Neural progenitor cell (in vitro differentiated cells): ENCODE measurements around the gene KNG1. TPM values are rescaled to one million over a fixed set of nuclear protein-coding genes. Genes with fewer than 3 reads are reported as not detected.

Experiments
- DNase-seq: peaks from one replicate; pipeline ENCODE4 v3.0.0-alpha.2; 2016; ENCODE audit warnings: low spot score
- H2AFZ ChIP-seq: fragments of 200-600 bp; sonication (generic); replicated peaks from 2 replicates; pipeline ENCODE4 v1.6.1; 2016; ENCODE audit warnings: antibody characterized with exemption
- H3F3A ChIP-seq: fragments of 200-600 bp; sonication (generic); 2 replicates; pipeline ENCODE4 v1.6.1; 2016; ENCODE audit warnings: antibody characterized with exemption, low read depth
- H3K27ac ChIP-seq: fragments of 200-600 bp; sonication (generic); 2 replicates; pipeline ENCODE4 v1.5.1; 2016; ENCODE audit warnings: mild to moderate bottlenecking
- H3K27me3 ChIP-seq: fragments of 200-600 bp; sonication (generic); 2 replicates; pipeline ENCODE4 v1.6.1; 2016; ENCODE audit warnings: mild to moderate bottlenecking, moderate library complexity
- H3K36me3 ChIP-seq: fragments of 200-600 bp; sonication (generic); 2 replicates; pipeline ENCODE4 v1.5.1; 2016
- H3K4me1 ChIP-seq: fragments of 200-600 bp; sonication (generic); 2 replicates; pipeline ENCODE4 v1.6.1; 2016; ENCODE audit warnings: mixed run types
- H3K4me2 ChIP-seq: fragments of 200-600 bp; sonication (generic); 2 replicates; pipeline ENCODE4 v1.6.1; 2016
- H3K4me3 ChIP-seq: fragments of 200-600 bp; sonication (generic); 2 replicates; pipeline ENCODE4 v1.5.1; 2016
- H3K79me2 ChIP-seq: fragments of 200-600 bp; sonication (generic); 2 replicates; pipeline ENCODE4 v1.6.1; 2016; ENCODE audit warnings: low read depth
- H3K9ac ChIP-seq: fragments of 200-600 bp; sonication (generic); 2 replicates; pipeline ENCODE4 v1.6.1; 2016
- H3K9me3 ChIP-seq: fragments of 200-600 bp; sonication (generic); 2 replicates; pipeline ENCODE4 v1.5.1; 2016; ENCODE audit warnings: low read depth
- H4K20me1 ChIP-seq: fragments of 200-600 bp; sonication (generic); 2 replicates; pipeline ENCODE4 v1.6.1; 2016; ENCODE audit warnings: low read depth
- H3K27ac Mint-ChIP-seq: 3 replicates; pipeline ENCODE4 v1.8.0; 2021; ENCODE audit warnings: mixed read lengths
- H3K27me3 Mint-ChIP-seq: 2 replicates; pipeline ENCODE4 v1.8.0; 2022; ENCODE audit warnings: low read depth, mild to moderate bottlenecking, inconsistent platforms, moderate library complexity, mixed read lengths; ENCODE audit not compliant: insufficient read depth
- H3K36me3 Mint-ChIP-seq: 3 replicates; pipeline ENCODE4 v1.8.0; 2021; ENCODE audit warnings: mixed read lengths
- H3K4me1 Mint-ChIP-seq: 3 replicates; pipeline ENCODE4 v1.8.0; 2021; ENCODE audit warnings: mixed read lengths
- H3K4me3 Mint-ChIP-seq: 3 replicates; pipeline ENCODE4 v1.8.0; 2021; ENCODE audit warnings: mild to moderate bottlenecking, moderate library complexity, mixed read lengths
- H3K9me3 Mint-ChIP-seq: 3 replicates; pipeline ENCODE4 v1.8.0; 2020; ENCODE audit warnings: mixed read lengths
- CTCF ChIP-seq: fragments of 200-600 bp; sonication (generic); IDR thresholded peaks from 2 replicates; pipeline ENCODE4 v1.5.1; 2017; ENCODE audit warnings: antibody characterized with exemption, mild to moderate bottlenecking
- EZH2 ChIP-seq: fragments of 200-600 bp; sonication (generic); IDR thresholded peaks from 2 replicates; pipeline ENCODE4 v1.6.1; 2017; ENCODE audit warnings: antibody characterized with exemption, mild to moderate bottlenecking, moderate library complexity
- EZH2phosphoT487 ChIP-seq: fragments of 200-600 bp; sonication (generic); IDR thresholded peaks from 2 replicates; pipeline ENCODE4 v1.6.1; 2017; ENCODE audit warnings: antibody characterized with exemption
- total RNA-seq: library from RNA; depleted of rRNA; stranded (reverse); fragments of >200 nt; gene quantifications from 2 replicates; pipeline ENCODE4 v1.2.3, GENCODE V29; 2015; ENCODE audit warnings: low replicate concordance

The KNG1 gene
- total RNA-seq, 1 donor from 2014 or later: not detected

DNA sequence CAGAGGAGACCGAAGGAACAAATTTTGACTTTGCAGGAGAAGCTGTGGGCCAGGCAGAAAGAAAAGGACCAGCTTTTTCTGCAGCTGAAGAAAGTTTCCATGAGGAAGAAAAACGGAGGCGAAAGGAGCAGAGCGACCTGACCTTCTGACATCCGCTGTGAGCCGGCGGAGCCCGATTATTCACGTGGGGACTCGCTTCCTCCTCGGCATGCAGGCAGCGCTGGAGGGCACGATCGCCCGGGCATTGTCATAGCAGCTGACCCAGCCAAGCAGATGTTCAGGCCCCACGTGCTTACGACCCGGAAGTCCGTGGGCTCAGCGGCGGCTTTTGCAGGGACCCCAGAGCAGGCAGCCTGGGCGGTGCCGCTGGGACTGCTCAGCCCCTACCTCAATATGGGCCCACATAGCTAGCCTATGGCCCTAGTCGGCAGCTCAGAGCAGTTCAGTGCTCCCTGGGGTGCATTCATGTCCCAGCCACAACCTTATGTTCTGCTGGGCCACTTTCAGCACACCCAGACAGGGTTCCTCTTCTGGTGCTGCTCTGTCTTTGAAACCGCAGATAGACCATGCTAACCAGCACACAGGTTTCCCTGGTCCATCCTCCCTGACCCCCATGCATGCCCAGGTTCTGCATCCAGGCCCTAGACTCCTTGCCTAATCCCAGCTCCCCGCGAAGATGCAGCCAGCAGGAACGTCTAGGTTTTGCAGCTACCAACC is 55.7 kb downstream of the KNG1 start:
- Histone ChIP-seq H3K9ac (no peak overlapping the region), H3K4me2 (peak overlapping the region; percentile 38), H3K79me2 (no peaks in the 10 kb centered on the region), H2AFZ (peak overlapping the region; percentile 72), H3K9me3 (no peaks in the 10 kb centered on the region), H3K4me1 (no peaks in the 10 kb centered on the region), H3K27ac (no peak overlapping the region), H3K4me3 (no peak overlapping the region), H3K27me3 (peaks cover 11% of the 10 kb centered on the region), H3K36me3 (no peaks in the 10 kb centered on the region), H3F3A (no peaks in the 10 kb centered on the region), H4K20me1 (no peaks in the 10 kb centered on the region)
- Mint-ChIP-seq H3K4me1 (peaks cover 8% of the 10 kb centered on the region), H3K27ac (no peak overlapping the region), H3K9me3 (no peaks in the 10 kb centered on the region), H3K36me3 (no peaks in the 10 kb centered on the region), H3K4me3 (no peak overlapping the region), H3K27me3 (no peaks in the 10 kb centered on the region)
- TF ChIP-seq EZH2 (no peak), CTCF (no peak), EZH2phosphoT487 (no peak)
- DNase-seq: peak; percentile 19

DNA sequence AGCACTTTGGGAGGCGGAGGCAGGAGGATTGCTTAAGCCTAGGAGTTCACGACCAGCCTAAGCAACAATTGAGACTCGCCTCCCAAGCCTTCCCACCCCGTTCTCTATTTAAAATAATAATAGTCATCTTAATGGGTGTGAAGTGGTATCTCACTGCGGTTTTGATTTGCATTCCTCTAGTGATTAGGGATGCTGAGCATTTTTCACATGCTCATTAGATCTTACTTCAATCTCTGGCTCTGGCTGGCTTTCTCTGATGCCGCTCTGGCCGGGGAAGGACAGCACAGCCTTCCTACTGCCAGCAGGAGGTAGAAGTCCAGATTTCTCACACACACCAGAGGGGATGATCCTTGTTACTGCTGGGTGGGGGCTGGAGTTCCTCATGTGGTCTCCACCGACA is 58.8 kb downstream of the KNG1 start:
- no peaks in the 10 kb centered on the region for H3F3A ChIP-seq
- peaks cover 11% of the 10 kb centered on the region for H3K27me3 ChIP-seq
- no peak overlapping the region for H3K27ac ChIP-seq
- Mint-ChIP-seq H3K9me3 (no peaks in the 10 kb centered on the region), H3K27me3 (peaks cover 3% of the 10 kb centered on the region), H3K4me3 (no peak overlapping the region), H3K36me3 (no peaks in the 10 kb centered on the region), H3K27ac (no peak overlapping the region), H3K4me1 (peaks cover 8% of the 10 kb centered on the region)
- TF ChIP-seq EZH2phosphoT487: no peak
- TF ChIP-seq EZH2: no peak
- no peak for TF ChIP-seq CTCF
- peak; percentile 20 for DNase-seq
- no peaks in the 10 kb centered on the region for H3K4me1 ChIP-seq
- no peak overlapping the region for H3K9ac ChIP-seq
- H3K36me3 ChIP-seq: no peaks in the 10 kb centered on the region
- no peaks in the 10 kb centered on the region for H4K20me1 ChIP-seq
- no peaks in the 10 kb centered on the region for H3K79me2 ChIP-seq
- H2AFZ ChIP-seq: peak overlapping the region; percentile 22
- no peak overlapping the region for H3K4me2 ChIP-seq
- no peaks in the 10 kb centered on the region for H3K9me3 ChIP-seq
- no peak overlapping the region for H3K4me3 ChIP-seq

DNA sequence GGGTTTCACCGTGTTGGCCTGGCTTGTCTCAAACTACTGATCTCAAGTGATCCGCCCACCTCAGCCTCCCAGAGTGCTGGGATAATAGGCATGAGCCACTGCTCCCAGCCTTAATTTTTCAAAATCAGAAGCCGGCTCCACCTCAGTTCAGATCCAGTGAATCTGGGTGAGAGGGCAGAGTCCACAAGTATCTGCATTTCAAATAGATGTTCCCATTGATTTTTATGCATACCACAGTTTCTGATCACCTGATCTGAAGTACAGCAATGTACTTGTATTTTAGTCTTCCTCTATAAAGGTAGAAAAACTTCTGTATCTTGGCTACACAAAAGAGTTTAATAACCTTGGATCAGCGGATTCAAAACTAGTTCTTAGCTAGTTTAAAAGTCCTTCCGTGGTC is 62.0 kb downstream of the KNG1 start:
- Histone ChIP-seq H2AFZ (no peak overlapping the region), H4K20me1 (peaks cover 7% of the 10 kb centered on the region), H3K4me2 (no peak overlapping the region), H3K4me1 (peaks cover 6% of the 10 kb centered on the region), H3K9ac (no peak overlapping the region), H3F3A (peaks cover 12% of the 10 kb centered on the region), H3K27me3 (no peaks in the 10 kb centered on the region), H3K27ac (no peak overlapping the region), H3K36me3 (no peaks in the 10 kb centered on the region), H3K79me2 (peaks cover 20% of the 10 kb centered on the region), H3K4me3 (no peak overlapping the region), H3K9me3 (no peaks in the 10 kb centered on the region)
- no peak overlapping the region for H3K4me3 Mint-ChIP-seq
- peaks cover 12% of the 10 kb centered on the region for H3K4me1 Mint-ChIP-seq
- no peak for TF ChIP-seq EZH2phosphoT487
- no peak for TF ChIP-seq EZH2
- no peak for TF ChIP-seq CTCF
- H3K27ac Mint-ChIP-seq: no peak overlapping the region
- peaks cover 4% of the 10 kb centered on the region for H3K36me3 Mint-ChIP-seq
- H3K9me3 Mint-ChIP-seq: peaks cover 2% of the 10 kb centered on the region
- DNase-seq: no peak
- peaks cover 11% of the 10 kb centered on the region for H3K27me3 Mint-ChIP-seq
